HG03045 (cell line): ENCODE results near the gene ZNF587.
A peak's percentile ranks its signal among the peaks of the same experiment; 100 is the strongest.
"Not testable (repeated sequence)": the region's sequence is repeated elsewhere in the genome, so short reads cannot be mapped to it uniquely, and the experiment has no call there.

Source experiments
- ATAC-seq: cut with Tn5 transposase; IDR thresholded peaks from one replicate; pipeline ENCODE4 v1.9.1; 2021; ENCODE audit warnings: mild to moderate bottlenecking, moderate library complexity; ENCODE audit not compliant: unreplicated experiment

The ZNF587 gene

GRCh38 chr19:57873883-57874799 lies 24.5 kb downstream of the ZNF587 start:
- ATAC-seq = not testable (repeated sequence)

- no peak for ATAC-seq
Measured at GRCh38 chr19:57886046-57886445, 36.4 kb downstream of the ZNF587 start.

- ATAC-seq = no peak
Measured at GRCh38 chr19:57887195-57887941, 37.7 kb downstream of the ZNF587 start.

- no peak for ATAC-seq
Measured at GRCh38 chr19:57888107-57888559, 38.5 kb downstream of the ZNF587 start.

GRCh38 chr19:57888560-57889231 lies 39.0 kb downstream of the ZNF587 start, which contains the start of gene ZNF814:
TSS of gene ZNF814 (minus strand) at chr19:57889037. CDS start at chr19:57888802, 235 bp downstream.
- ATAC-seq = peak; percentile 71

- ATAC-seq = not testable (repeated sequence)
Measured at GRCh38 chr19:57890706-57891105, 41.0 kb downstream of the ZNF587 start.

GRCh38 chr19:57900311-57900710 lies 50.7 kb downstream of the ZNF587 start:
- no peak for ATAC-seq

- ATAC-seq = no peak
Measured at GRCh38 chr19:57903618-57904184, 54.0 kb downstream of the ZNF587 start.

- no peak for ATAC-seq
Measured at GRCh38 chr19:57905258-57905657, 55.6 kb downstream of the ZNF587 start.

- no peak for ATAC-seq
Measured at GRCh38 chr19:57907394-57907793, 57.7 kb downstream of the ZNF587 start.

GRCh38 chr19:57914531-57914930 lies 64.9 kb downstream of the ZNF587 start:
- ATAC-seq = no peak
